Hematopoietic multipotent progenitor cell (in vitro differentiated cells): ENCODE results near the gene NFAT5. TPM values are rescaled to one million over a fixed set of nuclear protein-coding genes. Genes with fewer than 3 reads are reported as not detected.
"Not testable (repeated sequence)": the region's sequence is repeated elsewhere in the genome, so short reads cannot be mapped to it uniquely, and the experiment has no call there.

Experiments used
- DNase-seq, 3 donors: peaks; one replicate each; pipeline ENCODE4 v3.0.0-alpha.2; 2011 to 2015; ENCODE audit warnings: low read depth in 2 of 3, low spot score in 2 of 3
- total RNA-seq: library from RNA; depleted of rRNA; stranded (reverse); fragments of >200 nt; gene quantifications from one replicate; pipeline ENCODE4 v1.2.3, GENCODE V29; 2012

Gene NFAT5
- total RNA-seq, 1 donor, result 21.3 TPM

DNA sequence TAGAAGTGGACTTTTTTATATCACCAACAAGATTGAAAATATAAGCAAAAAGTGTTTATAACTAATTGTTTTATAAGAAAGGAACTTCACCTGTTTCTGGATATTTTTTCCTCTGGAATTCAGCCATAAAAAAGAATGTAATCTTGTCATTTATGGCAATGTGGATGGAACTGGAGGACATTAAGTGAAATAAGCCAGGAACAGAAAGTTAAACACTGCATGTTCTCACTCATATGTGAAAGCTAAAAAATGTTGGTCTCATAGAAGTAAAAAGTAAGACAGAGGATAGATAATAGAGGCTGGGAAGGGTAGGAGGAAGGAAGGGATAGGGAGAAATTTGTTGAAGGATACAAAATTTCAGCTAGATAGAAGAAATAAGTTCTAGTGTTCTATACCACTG is 67.6 kb downstream of the NFAT5 start:
- DNase-seq, result no peak

DNA sequence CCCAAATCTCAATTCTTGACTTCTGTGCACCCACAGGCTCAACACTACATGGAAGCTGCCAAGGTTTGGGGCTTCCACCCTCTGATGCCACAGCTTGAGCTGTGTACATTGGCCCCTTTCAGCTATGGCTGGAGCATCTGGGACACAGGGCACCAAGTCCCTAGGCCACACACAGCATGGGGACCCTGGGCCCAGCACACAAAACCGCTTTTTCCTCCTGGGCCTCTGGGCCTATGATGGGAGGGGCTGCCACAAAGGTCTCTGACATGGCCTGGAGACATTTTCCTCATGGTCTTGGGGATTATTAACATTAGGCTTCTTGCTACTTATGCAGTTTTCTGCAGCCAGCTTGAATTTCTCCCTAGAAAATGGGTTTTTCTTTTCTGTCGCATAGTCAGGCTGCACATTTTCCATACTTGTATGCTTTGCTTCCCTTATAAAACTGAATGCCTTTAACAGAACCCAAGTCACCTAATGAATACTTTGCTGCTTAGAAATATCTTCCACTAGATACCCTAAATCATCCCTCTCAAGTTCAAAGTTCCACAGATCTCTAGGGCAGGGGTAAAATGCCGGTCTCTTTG is 70.9 kb downstream of the NFAT5 start:
- DNase-seq, result not testable (repeated sequence)

DNA sequence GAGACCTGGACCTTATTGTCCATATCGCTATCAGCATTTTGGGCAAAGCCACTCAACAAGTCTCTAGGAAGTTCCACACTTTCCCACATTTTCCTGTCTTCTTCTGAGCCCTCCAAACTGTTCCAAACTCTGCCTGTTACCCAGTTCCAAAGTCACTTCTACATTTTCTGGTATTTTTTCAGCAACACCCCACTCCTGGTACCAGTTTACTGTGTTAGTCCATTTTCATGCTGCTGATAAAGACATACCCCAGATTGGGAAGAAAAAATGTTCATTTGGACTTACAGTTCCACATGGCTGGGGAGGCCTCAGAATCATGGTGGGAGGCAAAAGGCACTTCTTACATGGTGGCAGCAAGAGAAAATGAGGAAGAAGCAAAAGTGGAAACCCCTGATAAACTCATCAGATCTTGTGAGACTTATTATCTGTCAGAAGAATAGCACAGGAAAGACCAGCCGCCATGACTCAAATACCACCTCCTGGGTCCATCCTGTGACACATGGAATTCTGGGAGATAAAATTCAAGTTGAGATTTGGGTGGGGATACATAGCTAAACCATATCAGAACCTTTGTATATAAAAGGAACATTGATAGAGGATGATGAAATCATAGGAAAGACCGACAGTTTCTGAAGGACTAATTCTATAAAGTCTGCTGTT is 71.6 kb downstream of the NFAT5 start:
- not testable (repeated sequence) for DNase-seq

DNA sequence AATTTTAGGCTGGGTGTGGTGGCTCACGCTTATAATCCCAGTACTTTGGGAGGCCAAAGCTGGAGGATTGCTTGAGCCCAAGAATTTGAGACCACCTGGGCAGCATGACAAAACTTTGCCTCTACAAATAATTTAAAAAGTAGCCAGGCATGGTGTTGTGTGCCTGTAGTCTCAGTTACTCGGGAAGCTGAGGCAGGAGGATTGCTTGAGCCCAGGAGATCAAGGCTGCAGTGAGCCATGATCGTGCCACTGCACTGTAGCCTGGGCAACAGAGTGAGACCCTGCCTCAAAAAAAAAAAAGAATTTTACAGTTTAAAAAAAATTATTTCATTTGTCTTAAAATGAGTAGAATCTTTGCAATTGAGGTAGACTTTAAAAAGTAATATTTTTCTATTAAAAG is 78.2 kb downstream of the NFAT5 start:
- DNase-seq, result not testable (repeated sequence)

DNA sequence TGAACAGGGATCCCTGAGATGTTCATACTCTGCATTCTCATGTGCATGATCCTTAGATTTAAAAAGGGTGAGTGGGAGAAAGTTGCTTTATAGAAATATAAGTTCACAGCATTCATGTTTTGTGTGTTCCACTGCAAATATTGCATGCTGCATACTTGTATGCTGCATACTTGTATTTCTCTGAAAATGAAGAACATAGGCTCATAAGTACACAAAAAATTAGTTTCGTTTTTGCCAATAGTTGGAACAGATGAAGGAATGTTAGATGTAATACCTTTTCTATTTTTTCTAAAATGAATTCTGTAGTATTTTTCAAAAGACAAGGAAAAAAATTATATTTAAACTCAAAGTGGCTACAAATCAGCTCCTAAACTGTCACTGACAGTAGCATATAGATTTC is 79.0 kb downstream of the NFAT5 start:
- DNase-seq, result no peak

DNA sequence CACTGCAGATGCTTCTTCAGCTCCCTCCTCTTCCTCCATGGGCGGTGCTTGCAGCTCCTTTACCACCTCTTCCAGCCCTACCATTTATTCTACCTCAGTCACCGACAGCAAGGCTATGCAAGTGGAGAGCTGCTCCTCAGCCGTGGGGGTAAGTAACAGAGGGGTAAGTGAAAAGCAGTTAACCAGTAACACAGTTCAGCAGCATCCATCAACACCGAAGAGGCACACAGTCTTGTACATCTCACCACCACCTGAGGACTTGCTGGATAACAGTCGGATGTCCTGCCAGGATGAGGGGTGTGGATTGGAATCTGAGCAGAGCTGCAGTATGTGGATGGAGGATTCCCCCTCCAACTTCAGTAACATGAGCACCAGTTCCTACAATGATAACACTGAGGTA is 81.3 kb downstream of the NFAT5 start:
- no peak for DNase-seq

DNA sequence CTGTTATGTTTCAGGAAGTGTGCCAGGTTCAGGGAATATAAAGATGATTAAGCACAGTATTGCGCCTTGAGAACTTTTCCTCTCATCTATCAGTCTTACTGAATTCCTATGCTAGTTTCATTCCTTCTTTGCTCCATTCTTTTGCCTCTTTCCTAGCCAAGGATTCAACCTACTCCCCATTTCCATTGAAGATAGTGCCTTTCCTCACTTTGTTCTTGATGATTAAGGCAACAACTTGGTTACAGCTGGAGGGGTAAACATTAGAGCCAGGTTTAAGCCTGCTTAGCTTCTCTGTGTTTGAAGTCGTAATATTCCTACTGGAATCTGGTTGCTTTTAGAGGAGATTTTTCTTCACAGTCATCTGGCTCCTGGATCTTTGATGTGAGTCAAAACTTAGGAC is 85.5 kb downstream of the NFAT5 start:
- DNase-seq, result no peak

DNA sequence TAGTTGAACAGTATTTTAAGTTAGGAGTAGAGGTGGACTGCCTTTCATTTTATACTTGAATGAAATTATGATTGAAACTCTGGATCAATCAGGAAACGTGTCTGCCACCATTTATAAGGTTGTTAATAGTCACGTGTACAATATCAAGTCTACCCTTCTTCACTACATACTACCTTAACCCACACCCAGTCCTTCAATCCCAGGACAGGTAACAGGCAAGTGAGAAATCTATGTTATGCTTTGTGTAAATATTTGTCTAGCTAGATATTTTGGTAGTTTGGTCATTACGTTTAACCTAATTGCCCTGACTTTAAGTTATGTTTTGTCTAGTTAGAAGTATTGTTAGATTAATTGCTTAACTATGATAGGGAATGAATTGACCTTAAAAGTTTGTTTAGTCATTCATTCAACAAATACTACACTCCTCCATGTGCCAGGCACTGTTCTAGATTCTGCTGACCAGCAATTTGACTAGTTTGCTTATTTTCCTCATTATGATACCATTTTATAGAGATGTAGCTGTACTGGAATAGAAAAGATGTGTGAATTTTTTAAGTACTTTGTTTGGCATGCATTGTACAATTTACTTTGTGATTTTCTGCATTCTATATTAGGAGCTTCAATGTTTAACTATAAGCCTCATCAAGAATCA is 88.6 kb downstream of the NFAT5 start:
- DNase-seq, result no peak

DNA sequence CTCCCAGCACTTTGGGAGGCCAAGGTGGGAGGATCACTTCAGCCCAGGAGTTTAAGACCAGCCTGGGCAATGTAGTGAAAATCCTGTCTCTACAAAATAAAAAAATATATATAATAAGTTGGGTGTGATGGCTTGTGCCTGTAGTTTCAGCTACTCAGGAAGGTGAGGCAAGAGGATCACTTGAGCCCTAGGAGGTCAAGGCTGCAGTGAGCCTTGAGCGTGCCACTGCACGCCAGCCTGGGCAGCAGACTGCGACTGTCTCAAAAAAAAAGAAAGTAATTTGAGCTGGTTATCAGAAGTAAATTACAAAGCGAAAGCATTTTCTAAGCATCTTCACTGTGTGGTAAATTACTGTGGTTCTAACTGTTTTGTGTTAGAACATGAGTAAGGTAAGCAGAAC is 94.4 kb downstream of the NFAT5 start:
- no peak for DNase-seq

DNA sequence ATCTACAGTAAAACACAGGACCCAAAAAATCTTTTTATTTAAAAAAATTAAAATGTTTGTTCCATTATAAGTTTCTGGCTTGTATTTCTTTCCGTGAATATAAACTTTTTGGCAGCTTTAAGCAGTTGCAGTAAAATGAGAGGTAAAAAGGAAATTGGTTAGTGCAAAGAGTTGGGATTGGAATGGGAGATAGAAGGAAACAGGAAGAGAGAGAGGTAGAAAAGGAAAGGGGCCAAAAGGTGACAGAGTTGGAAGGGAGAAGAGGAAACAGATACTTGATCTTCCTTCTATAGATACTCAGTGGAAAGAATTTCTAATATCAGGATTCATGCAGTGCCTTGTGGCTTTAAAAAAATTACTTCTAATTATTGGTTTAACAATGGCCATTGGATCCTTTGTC is 97.1 kb downstream of the NFAT5 start:
- no peak for DNase-seq

DNA sequence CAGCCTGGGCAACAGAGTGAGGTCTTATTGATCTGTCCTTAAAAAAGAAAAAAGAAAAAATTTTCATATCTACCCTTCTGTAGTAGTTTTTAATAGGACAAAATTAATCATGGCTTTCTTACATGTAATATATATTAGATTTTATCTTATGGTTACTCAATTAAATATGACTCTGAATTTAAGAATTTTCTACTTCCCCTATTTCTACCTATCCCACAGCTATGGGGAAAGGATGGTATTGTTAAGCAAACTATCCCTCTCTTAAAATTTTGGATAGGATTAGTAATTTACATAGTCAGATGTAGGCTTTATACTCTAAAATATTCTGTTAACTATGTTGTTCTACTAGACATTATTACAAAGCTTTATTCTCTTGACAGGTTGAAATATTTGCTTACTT is 98.1 kb downstream of the NFAT5 start:
- no peak for DNase-seq

DNA sequence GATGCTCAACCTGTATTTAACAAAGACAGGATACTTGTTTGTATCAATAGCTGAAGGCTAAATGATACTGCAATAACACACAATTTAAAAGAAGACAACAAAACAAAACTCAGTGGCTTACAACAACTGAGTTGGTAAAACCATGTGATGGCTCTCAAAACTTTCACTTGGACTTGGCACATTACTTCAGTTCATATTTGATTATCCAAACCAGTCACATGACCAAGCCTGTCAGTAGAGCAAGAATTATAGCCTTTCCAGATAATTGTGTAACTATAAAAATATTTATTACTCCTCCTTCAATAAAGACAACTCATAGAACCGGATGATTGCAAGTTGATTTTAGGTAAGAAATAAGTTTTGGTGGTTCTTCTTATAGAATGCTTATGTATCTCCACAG is 103.8 kb downstream of the NFAT5 start:
- DNase-seq, result no peak

DNA sequence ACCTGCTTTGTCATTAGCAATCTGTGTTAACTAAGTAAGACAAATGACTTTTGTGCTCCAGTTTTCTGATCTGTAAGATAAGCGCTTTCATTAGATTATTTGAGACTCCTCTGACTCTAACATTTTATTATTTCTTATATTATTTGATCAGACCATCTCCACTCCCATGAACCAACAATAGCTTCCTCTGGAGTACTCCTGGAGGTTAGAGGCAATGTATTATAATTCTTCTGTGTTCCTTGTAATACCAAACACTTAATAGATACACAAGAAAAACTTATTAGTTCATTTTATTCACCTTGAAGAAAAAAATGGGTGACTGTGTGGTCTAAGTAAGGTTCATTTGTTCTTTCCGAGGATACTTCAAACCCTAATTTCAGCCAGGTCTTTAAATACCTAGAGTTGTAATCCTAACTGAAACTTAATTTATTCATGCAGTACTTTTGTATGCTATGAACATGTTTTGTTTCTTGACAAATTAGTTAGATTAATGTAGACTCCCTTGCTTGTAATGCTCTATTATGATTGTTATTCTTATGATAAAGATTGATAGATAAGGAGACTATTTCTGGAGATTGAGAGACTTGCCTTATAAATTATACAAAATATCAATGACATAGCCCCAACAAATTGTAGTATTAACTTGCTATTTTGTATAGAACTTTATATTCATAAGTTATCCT is 106.7 kb downstream of the NFAT5 start:
- no peak for DNase-seq

DNA sequence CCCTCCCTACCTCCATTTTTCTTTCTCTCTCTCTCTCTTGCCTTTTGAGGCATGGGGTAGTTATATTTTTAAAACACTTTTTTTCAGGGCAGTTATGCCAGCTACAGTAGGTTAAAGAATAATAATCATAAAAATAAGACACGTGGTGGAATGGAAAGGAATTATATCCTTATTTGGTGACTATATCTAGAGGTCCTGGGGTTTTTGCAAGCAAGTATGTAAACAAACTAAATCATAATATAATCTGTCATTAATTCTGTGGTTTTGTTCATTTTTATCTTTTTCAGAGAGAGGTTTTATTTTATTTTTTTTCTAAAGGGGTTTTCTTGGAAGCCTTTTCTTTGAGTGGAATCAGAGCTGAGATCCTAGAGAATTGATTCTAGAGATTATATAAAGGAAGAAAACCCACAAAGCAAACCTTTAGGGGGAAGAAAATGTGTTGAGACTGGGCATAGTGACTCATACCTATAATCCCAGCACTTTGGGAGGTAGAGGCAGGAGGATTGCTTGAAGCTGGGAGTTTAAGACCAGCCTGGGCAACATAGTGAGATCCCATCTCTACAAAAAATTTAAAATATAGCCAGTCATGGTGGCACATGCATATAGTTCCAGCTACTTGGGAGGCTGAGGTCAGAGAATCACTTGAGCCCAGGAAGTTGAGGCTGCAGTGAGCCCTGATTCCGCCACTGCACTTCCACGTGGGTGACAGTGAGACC is 107.4 kb downstream of the NFAT5 start:
- no peak for DNase-seq

DNA sequence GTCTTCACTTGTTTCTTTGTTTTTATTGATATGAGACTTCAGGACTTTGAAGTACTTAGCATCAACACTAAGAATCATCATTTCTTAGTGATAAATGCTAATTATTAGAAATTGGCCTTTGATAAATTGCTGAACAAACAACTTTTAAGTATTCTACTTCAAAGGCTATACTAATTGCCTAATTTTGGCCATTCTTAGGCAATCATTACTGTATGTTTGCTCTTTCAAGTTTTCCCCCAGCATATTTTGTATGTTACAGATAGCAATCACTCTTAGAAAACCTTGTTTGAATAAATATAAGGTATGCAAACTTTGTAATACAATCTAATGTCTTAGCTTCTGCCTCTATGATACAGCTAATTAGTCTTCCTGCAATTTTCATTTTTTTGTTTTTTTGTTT is 114.6 kb downstream of the NFAT5 start:
- no peak for DNase-seq

DNA sequence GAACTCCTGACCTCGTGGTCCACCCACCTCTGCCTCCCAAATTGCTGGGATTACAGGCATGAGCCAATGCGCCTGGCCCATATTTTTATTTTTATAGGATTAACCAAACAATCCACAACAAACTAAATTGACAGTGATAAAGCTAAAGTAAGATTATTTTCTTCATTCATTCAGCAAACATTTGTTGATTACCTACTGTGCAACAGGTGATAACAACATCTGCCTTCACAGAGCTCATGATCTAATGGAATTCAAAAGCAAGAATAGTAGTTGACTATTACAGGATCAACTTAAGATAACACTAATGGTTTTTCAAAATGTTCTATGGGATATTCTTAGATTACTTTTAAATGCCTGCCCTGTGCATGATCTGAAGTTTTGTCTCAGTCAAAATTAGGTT is 122.8 kb downstream of the NFAT5 start:
- no peak for DNase-seq

DNA sequence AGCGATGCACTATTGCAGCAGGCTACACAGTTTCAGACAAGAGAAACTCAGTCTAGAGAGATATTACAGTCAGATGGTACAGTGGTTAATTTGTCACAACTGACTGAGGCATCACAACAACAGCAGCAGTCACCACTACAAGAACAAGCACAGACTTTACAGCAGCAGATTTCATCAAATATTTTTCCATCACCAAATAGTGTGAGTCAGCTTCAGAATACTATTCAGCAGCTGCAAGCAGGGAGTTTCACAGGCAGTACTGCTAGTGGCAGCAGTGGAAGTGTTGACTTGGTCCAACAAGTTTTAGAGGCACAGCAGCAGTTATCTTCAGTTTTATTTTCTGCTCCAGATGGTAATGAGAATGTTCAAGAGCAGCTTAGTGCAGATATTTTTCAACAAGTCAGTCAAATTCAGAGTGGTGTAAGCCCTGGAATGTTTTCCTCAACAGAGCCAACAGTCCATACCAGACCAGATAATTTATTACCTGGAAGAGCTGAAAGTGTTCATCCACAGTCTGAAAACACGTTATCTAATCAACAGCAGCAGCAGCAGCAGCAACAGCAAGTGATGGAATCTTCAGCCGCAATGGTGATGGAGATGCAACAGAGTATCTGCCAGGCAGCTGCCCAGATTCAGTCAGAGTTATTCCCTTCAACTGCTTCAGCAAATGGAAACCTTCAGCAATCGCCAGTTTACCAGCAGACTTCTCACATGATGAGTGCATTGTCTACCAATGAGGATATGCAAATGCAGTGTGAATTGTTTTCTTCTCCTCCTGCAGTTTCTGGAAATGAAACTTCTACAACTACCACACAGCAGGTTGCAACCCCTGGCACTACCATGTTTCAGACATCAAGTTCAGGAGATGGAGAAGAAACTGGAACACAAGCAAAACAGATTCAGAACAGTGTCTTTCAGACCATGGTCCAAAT is 126.5 kb downstream of the NFAT5 start:
- DNase-seq, result no peak

DNA sequence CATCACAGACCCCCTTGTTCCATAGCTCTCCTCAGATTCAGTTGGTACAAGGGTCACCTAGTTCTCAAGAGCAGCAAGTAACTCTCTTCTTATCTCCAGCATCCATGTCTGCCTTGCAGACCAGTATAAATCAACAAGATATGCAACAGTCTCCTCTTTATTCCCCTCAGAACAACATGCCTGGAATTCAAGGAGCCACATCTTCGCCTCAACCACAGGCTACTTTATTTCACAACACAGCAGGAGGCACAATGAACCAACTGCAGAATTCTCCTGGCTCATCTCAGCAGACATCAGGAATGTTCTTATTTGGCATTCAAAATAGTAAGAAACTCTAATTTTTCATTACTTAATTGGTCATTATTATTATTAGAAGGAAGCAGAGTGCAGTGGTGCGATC is 128.2 kb downstream of the NFAT5 start:
- no peak for DNase-seq

DNA sequence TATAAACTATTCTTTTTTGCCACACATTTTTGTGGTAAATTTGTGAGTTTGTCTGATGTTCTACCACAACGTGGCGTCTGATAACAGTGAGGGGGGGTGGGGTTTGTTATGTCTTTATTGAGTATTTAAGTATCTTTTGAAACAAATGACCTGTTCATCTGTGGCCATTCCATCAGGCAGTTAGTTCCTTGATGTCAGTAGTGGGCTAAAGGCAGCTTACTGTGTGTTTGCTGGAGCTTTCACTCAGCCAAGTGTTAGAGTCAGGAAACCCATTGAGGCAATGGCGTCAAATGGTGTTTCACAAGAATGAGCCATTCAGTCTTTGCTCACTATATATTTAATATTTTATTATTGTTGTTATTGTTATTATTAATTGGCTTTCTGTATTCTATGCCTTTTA is 132.6 kb downstream of the NFAT5 start:
- no peak for DNase-seq

DNA sequence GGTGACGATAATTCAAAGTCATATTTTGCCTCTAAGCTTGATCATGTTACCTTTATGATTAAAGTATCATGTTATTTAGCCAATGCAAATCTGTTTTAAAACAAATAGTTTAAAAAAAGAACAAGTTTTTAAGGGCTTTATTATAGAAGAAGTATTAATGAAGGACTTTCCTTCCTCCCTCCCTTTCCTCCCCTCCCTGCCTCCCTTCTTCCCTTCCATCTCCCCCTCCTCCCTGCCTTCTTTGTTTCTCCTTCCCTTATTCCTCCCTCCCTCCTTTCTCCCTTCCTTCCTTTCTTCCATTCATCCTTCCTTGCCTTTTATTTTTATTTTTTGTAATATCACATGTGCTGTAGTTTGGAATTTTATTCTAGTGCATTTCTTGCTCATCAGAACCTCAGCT is 134.1 kb downstream of the NFAT5 start:
- DNase-seq, result no peak
